ENCODE data around the gene NACC2.

DNA sequence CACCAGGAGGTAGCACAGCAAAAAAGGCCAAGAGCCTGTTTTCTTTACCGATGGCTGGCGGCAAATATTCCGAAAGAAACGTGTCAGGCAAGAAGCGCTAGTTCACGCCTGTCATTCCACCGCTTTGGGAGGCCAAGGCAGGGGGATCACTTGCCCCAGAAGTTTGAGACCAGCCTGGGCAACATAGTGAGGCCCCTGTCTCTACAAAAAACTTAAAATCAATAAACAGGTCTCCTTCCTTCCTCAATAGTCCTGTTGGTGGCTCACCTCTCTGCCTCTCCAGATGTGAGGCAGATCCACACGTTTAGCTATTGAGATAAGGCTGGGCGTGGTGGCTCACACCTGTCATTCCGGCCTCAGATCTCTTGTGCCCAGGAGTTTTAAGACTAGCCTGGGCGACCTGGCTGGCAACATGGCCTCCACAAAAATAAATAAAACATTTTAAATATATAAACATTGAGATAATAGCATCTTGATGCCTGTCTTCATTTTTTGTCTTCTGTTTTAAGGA, 24.8 kb upstream of the NACC2 start:
- TF ChIP-seq, protein P1, sequence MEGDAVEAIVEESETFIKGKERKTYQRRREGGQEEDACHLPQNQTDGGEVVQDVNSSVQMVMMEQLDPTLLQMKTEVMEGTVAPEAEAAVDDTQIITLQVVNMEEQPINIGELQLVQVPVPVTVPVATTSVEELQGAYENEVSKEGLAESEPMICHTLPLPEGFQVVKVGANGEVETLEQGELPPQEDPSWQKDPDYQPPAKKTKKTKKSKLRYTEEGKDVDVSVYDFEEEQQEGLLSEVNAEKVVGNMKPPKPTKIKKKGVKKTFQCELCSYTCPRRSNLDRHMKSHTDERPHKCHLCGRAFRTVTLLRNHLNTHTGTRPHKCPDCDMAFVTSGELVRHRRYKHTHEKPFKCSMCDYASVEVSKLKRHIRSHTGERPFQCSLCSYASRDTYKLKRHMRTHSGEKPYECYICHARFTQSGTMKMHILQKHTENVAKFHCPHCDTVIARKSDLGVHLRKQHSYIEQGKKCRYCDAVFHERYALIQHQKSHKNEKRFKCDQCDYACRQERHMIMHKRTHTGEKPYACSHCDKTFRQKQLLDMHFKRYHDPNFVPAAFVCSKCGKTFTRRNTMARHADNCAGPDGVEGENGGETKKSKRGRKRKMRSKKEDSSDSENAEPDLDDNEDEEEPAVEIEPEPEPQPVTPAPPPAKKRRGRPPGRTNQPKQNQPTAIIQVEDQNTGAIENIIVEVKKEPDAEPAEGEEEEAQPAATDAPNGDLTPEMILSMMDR (IDR thresholded peaks at IDR 0.05): no peak
- no peak for TF ChIP-seq ZFX (IDR thresholded peaks at IDR 0.05; ENCODE audit: borderline replicate concordance)

All from 22Rv1 (cell line).